Thymus (tissue), 11 donors: ENCODE results near the gene RRAGD. TPM values are rescaled to one million over a fixed set of nuclear protein-coding genes. Genes with fewer than 3 reads are reported as not detected.

Experiments used
- DNase-seq, 9 donors: peaks; one replicate each; pipeline ENCODE4 v3.0.0-alpha.2; 2013; ENCODE audit warnings: low spot score in 9 of 9, low read depth in 6 of 9, missing footprints in 1 of 9
- H3K27ac ChIP-seq, 2 donors: one replicate each; pipeline ENCODE4 v1.5.1; 2013; ENCODE audit warnings: control low read depth in 1 of 2, low read depth in 1 of 2, low read length in 1 of 2, mild to moderate bottlenecking in 1 of 2, moderate library complexity in 1 of 2
- H3K27me3 ChIP-seq, 2 donors: one replicate each; pipeline ENCODE4 v1.5.1; 2013; ENCODE audit warnings: low read length in 1 of 2; ENCODE audit not compliant: control insufficient read depth in 2 of 2, insufficient read depth in 1 of 2
- H3K36me3 ChIP-seq, 2 donors: one replicate each; pipeline ENCODE4 v1.5.1; 2013; ENCODE audit warnings: low read length in 1 of 2, mild to moderate bottlenecking in 1 of 2, moderate library complexity in 1 of 2; ENCODE audit not compliant: control insufficient read depth in 2 of 2, insufficient read depth in 2 of 2
- H3K4me1 ChIP-seq, 2 donors: one replicate each; pipeline ENCODE4 v1.5.1; 2013; ENCODE audit warnings: low read length in 2 of 2; ENCODE audit not compliant: control insufficient read depth in 2 of 2, insufficient read depth in 2 of 2
- H3K4me3 ChIP-seq, 2 donors: one replicate each; pipeline ENCODE4 v1.5.1; 2013; ENCODE audit warnings: low read length in 2 of 2, control low read depth in 1 of 2, mild to moderate bottlenecking in 1 of 2
- H3K9me3 ChIP-seq, 2 donors: one replicate each; pipeline ENCODE4 v1.5.1; 2013; ENCODE audit warnings: low read length in 1 of 2, mild to moderate bottlenecking in 1 of 2; ENCODE audit not compliant: control insufficient read depth in 2 of 2, insufficient read depth in 1 of 2
- WGBS: extraction: QIAGEN DNeasy Blood & Tissue Kit; methylation state at CpG from one replicate; pipeline ENCODE4 v1.1.7; 2013; 5-methylcytosine and 5-hydroxymethylcytosine counted together
- polyA plus RNA-seq: library from polyadenylated mRNA; stranded (reverse); fragments of 200-250 nt; gene quantifications from one replicate; pipeline ENCODE4 v1.2.3, GENCODE V29; 2013
- total RNA-seq: library from RNA; stranded (reverse); fragments of 120-200 nt; gene quantifications from one replicate; pipeline ENCODE4 v1.2.4, GENCODE V29; 2013
- donor health status: healthy.

RRAGD gene
- total and polyA plus RNA-seq, 2 donors = 13.0 to 17.9 TPM

- Histone ChIP-seq H3K27ac (peak overlapping the region; percentile 78 to 96), H3K4me1 (peaks cover 25 to 39% of the 10 kb centered on the region in 2 donors), H3K4me3 (peak overlapping the region; percentile 34 to 44), H3K9me3 (no peaks in the 10 kb centered on the region), H3K27me3 (no peaks in the 10 kb centered on the region), H3K36me3 (no peaks in the 10 kb centered on the region)
- peak in 5 of 9 donors; percentile 78 to 92 (median 82) for DNase-seq
- WGBS = 3% methylated on average over 3 of the region's 3 CpGs
Observed at GRCh38 chr6:89357390-89357789, 54.7 kb downstream of the RRAGD start.

- 7% methylated on average over 1 of the region's 1 CpG for WGBS
- H3K9me3 ChIP-seq = no peaks in the 10 kb centered on the region
- H3K4me1 ChIP-seq = peaks cover 25 to 39% of the 10 kb centered on the region in 2 donors
- H3K27me3 ChIP-seq = no peaks in the 10 kb centered on the region
- DNase-seq = peak in 3 of 9 donors; percentile 55 to 86 (median 58)
- H3K36me3 ChIP-seq = no peaks in the 10 kb centered on the region
- peak overlapping the region; percentile 78 to 96 for H3K27ac ChIP-seq
- peak overlapping the region in 1 of 2 donors; percentile 44 for H3K4me3 ChIP-seq
Observed at GRCh38 chr6:89356642-89357170, 55.4 kb downstream of the RRAGD start.

GRCh38 chr6:89355511-89356194, 56.4 kb downstream of the RRAGD start:
- peaks cover 25 to 45% of the 10 kb centered on the region in 2 donors for H3K4me1 ChIP-seq
- H3K36me3 ChIP-seq = no peaks in the 10 kb centered on the region
- no peaks in the 10 kb centered on the region for H3K9me3 ChIP-seq
- WGBS = 92% methylated on average over 2 of the region's 2 CpGs
- H3K27ac ChIP-seq = peak overlapping the region in 1 of 2 donors; percentile 96
- peak in 1 of 9 donors; percentile 53 for DNase-seq
- H3K4me3 ChIP-seq = no peak overlapping the region
- H3K27me3 ChIP-seq = no peaks in the 10 kb centered on the region

GRCh38 chr6:89353702-89354392, 58.2 kb downstream of the RRAGD start:
- Histone ChIP-seq H3K4me1 (peaks cover 30 to 44% of the 10 kb centered on the region in 2 donors), H3K4me3 (peak overlapping the region; percentile 64 to 96), H3K9me3 (no peaks in the 10 kb centered on the region), H3K27me3 (no peaks in the 10 kb centered on the region), H3K27ac (peak overlapping the region; percentile 86 to 97), H3K36me3 (no peaks in the 10 kb centered on the region)
- peak in 1 of 9 donors; percentile 67 for DNase-seq
- WGBS = 43% methylated on average over 2 of the region's 2 CpGs

- Histone ChIP-seq H3K9me3 (no peaks in the 10 kb centered on the region), H3K4me3 (peak overlapping the region; percentile 64 to 96), H3K27me3 (no peaks in the 10 kb centered on the region), H3K27ac (peak overlapping the region; percentile 86 to 97), H3K4me1 (peaks cover 30 to 48% of the 10 kb centered on the region in 2 donors), H3K36me3 (no peaks in the 10 kb centered on the region)
- no peak for DNase-seq
- WGBS = 35% methylated on average over 27 of the region's 27 CpGs
Observed at GRCh38 chr6:89353118-89353556, 58.9 kb downstream of the RRAGD start.

GRCh38 chr6:89352278-89353117, 59.6 kb downstream of the RRAGD start, which contains the start of gene UBE2J1:
Gene UBE2J1, minus strand, starts transcription at chr6:89352722. Its CDS starts 153 bp downstream, at chr6:89352569.
- Histone ChIP-seq H3K27me3 (no peaks in the 10 kb centered on the region), H3K4me1 (peaks cover 28 to 48% of the 10 kb centered on the region in 2 donors), H3K9me3 (no peaks in the 10 kb centered on the region), H3K27ac (peak within 1 kb of the TSS; percentile 86 to 97), H3K36me3 (no peaks in the 10 kb centered on the region), H3K4me3 (peak within 1 kb of the TSS; percentile 64 to 96)
- DNase-seq = peak in 3 of 9 donors; percentile 65 to 81 (median 70)
- whole genome bisulfite sequencing = under 1% methylated on average over 102 of the region's 102 CpGs

- no peaks in the 10 kb centered on the region for H3K9me3 ChIP-seq
- H3K4me1 ChIP-seq = peaks cover 30 to 46% of the 10 kb centered on the region in 2 donors
- under 1% methylated on average over 12 of the region's 12 CpGs for WGBS
- peak in 1 of 9 donors; percentile 63 for DNase-seq
- no peaks in the 10 kb centered on the region for H3K27me3 ChIP-seq
- H3K36me3 ChIP-seq = no peaks in the 10 kb centered on the region
- peak overlapping the region; percentile 86 to 97 for H3K27ac ChIP-seq
- peak overlapping the region; percentile 64 to 96 for H3K4me3 ChIP-seq
Observed at GRCh38 chr6:89351671-89352277, 60.3 kb downstream of the RRAGD start.

- Histone ChIP-seq H3K4me3 (peak overlapping the region; percentile 64 to 96), H3K9me3 (no peaks in the 10 kb centered on the region), H3K27me3 (no peaks in the 10 kb centered on the region), H3K36me3 (no peaks in the 10 kb centered on the region), H3K27ac (peak overlapping the region; percentile 84 to 86), H3K4me1 (peaks cover 29 to 43% of the 10 kb centered on the region in 2 donors)
- DNase-seq = peak in 4 of 9 donors; percentile 58 to 86 (median 70)
- WGBS = 5% methylated on average over 4 of the region's 4 CpGs
Observed at GRCh38 chr6:89350281-89350966, 61.6 kb downstream of the RRAGD start.
